GM18519 (cell line): ENCODE results near the gene DNAJC17.

Experiments
- ATAC-seq: cut with Tn5 transposase; IDR thresholded peaks from one replicate; pipeline ENCODE4 v1.9.1; 2021; ENCODE audit warnings: mild to moderate bottlenecking, moderate library complexity; ENCODE audit not compliant: unreplicated experiment, low FRiP score

The DNAJC17 gene

GRCh38 chr15:40831861-40832260 lies 24.6 kb upstream of the DNAJC17 start:
- no peak for ATAC-seq

DNA sequence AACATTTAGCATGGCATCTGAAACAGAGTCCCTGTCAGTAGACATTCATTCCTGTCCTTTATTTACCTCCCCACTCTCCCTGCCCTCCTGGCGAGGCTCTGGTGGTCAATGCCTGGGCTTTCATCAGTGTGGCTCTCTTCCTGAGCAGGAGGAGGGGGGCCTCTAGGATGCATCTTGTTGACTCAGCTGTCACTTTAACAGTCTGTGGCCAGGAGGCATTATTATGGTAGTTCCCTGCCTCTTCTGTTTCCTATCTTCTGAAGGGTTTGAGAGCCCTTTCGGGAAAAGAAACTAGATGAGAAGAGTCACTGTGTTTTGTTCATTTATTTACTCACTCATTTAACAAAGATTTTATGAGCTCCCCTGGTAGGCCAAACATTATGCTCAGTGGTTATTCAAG lies 23.6 kb upstream of the DNAJC17 start:
- no peak for ATAC-seq

GRCh38 chr15:40829115-40829514 lies 21.8 kb upstream of the DNAJC17 start:
- no peak for ATAC-seq

GRCh38 chr15:40828447-40829036 lies 21.3 kb upstream of the DNAJC17 start, which contains the start of gene PPP1R14D:
PPP1R14D (minus strand) TSS chr15:40828708; CDS start chr15:40828641, 67 bp downstream.
- no peak for ATAC-seq

GRCh38 chr15:40826423-40827075 lies 19.3 kb upstream of the DNAJC17 start:
- no peak for ATAC-seq

- ATAC-seq, result no peak
These were observed 18.6 kb upstream of the DNAJC17 start for GRCh38 chr15:40825661-40826422.

- ATAC-seq, result no peak
These were observed 16.5 kb upstream of the DNAJC17 start for GRCh38 chr15:40823572-40824343.

GRCh38 chr15:40821195-40821594 lies 13.9 kb upstream of the DNAJC17 start:
- ATAC-seq, result no peak

DNA sequence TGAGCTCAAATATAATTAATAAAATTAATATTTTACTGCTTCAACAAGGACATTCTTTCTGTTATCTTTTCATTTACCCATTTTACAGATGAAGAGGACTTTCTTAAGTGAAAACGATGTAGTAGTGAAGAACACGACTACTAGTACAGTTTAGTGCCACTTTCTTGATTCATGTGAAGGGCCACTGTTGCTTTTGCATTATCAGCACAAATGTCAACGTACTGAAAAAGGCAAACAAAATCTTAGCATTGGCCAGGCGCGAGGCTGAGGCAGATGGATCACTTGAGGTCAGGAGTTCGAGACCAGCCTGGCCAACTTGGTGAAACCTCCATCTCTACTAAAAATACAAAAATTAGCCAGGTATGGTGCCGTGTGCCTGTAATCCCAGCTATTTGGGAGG lies 11.8 kb upstream of the DNAJC17 start:
- no peak for ATAC-seq

GRCh38 chr15:40815042-40815698 lies 7.9 kb upstream of the DNAJC17 start:
- ATAC-seq, result no peak

- no peak for ATAC-seq
These were observed 5.6 kb upstream of the DNAJC17 start for GRCh38 chr15:40812721-40813425.

DNA sequence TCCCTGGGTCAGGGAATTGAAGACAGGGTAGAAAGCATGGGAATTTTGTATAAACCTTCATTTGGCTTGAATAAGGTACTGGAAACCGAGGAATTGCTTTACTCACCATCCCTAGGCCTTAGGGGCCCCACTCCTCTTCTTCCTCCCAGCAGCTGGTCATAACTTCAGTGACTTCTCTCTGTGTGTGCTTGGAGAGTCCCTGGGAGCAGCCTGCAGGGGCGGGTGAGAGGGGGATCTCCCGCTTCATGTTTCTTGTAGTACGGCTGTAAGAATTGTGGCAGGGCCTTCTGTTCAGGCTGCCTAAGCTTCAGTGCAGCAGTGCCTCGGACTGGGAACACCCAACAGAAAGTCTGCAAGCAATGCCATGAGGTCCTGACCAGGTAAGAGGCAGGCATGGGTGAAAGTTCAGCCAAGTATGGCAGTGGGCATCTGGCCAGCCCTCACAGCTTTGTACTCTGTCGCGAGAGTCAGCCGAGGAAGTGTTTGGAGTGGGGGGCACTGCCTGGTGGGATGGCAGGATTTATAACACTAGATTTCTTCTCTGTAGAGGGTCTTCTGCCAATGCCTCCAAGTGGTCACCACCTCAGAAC lies 1.7 kb upstream of the DNAJC17 start:
- ATAC-seq, result no peak

GRCh38 chr15:40807888-40808461 lies 702 bp upstream of the DNAJC17 start:
- ATAC-seq, result no peak

GRCh38 chr15:40806672-40807027 lies 623 bp downstream of the DNAJC17 start:
- ATAC-seq, result no peak

GRCh38 chr15:40803688-40804087 lies 3.6 kb downstream of the DNAJC17 start:
- no peak for ATAC-seq

DNA sequence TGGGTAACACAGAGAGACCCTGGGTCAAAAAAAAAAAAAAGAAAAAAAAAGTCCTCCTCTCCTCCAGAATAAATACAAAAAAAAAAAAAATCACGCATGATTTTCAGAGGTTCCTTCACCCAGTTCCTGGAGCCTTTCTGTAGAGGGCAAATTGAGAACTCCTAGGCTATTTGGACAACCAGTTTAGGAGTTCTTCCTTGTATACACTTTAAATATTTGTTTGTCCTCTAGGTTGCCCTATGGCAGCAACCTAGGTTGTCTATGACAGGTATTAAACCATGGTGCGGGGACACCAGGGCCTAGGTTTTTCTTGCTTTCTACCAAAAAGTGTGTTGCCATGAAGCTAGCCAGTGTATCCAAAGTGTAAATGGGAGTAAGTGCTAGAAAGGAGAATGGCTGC lies 4.2 kb downstream of the DNAJC17 start:
- ATAC-seq, result no peak

- ATAC-seq, result no peak
These were observed 7.8 kb downstream of the DNAJC17 start for GRCh38 chr15:40799523-40799922.

DNA sequence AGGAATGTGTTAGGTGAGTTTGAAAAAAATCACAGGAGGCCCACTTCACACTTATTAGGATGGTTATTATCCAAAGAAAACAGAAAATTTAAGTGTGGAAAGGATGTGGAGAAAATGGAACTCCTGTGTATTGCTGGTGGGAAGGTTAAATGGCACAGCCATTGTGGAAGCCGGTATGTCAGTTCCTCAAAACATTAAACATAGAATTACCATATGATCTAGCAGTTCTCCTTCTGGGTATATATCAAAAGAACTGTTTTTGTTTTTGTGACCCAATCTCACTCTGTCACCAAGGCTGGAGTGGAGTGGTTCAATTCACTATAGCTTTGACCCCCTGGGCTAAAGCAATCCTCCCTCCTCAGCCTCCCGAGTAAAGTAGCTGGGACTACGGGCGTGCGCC lies 10.8 kb downstream of the DNAJC17 start:
- ATAC-seq, result no peak

GRCh38 chr15:40796041-40796440 lies 11.2 kb downstream of the DNAJC17 start:
- ATAC-seq, result no peak
